ENCODE data around the gene KCNIP1.

KCNIP1 gene

DNA sequence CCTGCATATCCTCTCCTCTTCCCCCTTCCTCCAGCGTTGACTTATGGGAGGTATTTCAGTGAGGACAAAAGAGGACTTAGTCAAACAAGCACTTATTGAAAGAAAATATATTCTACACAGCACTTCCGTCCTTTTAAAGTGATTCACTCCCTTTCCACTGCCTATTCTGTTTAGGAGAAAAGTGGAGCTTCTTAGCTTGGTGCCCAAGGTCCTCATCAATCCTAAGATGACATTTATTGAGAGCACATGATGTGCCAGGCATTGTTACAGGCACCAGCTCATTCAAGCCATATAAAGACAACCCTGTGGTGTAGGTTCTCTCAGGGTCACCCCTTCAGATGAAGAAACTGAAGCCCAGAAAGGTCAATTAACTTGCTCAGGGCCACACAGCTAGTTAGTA lies 95.9 kb downstream of the KCNIP1 start:
- Histone ChIP-seq H3K4me3 (ENCODE audit: low read length in 2 of 2) (no peak overlapping the region), H3K4ac (ENCODE audit: low read length) (no peak overlapping the region), H4K8ac (ENCODE audit: low read depth, low read length) (no peak overlapping the region), H2BK5ac (ENCODE audit: low read length) (no peak overlapping the region), H3K36me3 (replicated peaks in 1 of 2; ENCODE audit: control insufficient read depth in 2 of 2, insufficient read depth in 2 of 2, low read length in 2 of 2) (no peaks in the 10 kb centered on the region), H3K23ac (ENCODE audit: low read depth, low read length, poor library complexity) (no peak overlapping the region), H2AK5ac (ENCODE audit: low read depth, low read length) (no peak overlapping the region), H3K9ac (ENCODE audit: low read depth, low read length, poor library complexity) (no peak overlapping the region), H3K4me1 (ENCODE audit: control insufficient read depth in 2 of 2, insufficient read depth in 1 of 2, low read depth in 1 of 2, low read length in 2 of 2) (peaks cover 0 to 15% of the 10 kb centered on the region in 2 donors), H2BK15ac (ENCODE audit: low read length) (no peak overlapping the region), H3K9me3 (replicated peaks in 1 of 2; ENCODE audit: control insufficient read depth in 2 of 2, insufficient read depth in 1 of 2, low read depth in 1 of 2, low read length in 2 of 2) (no peaks in the 10 kb centered on the region), H4K91ac (ENCODE audit: low read depth, low read length, poor library complexity) (no peak overlapping the region), H3K27ac (replicated peaks; ENCODE audit: low read length) (no peak overlapping the region), H3K27me3 (ENCODE audit: control insufficient read depth in 3 of 3, insufficient read depth in 3 of 3, low read depth in 1 of 3, low read length in 3 of 3) (no peaks in the 10 kb centered on the region), H3K14ac (ENCODE audit: low read length) (no peak overlapping the region), H3K18ac (ENCODE audit: low read length) (no peak overlapping the region), H2AFZ (ENCODE audit: low read length) (no peak overlapping the region), H2BK120ac (ENCODE audit: low read depth, low read length) (no peak overlapping the region), H3K79me1 (ENCODE audit: low read depth, low read length) (no peaks in the 10 kb centered on the region), H3K4me2 (ENCODE audit: insufficient read depth, low read length, poor library complexity, severe bottlenecking) (no peak overlapping the region), H2BK12ac (ENCODE audit: low read length) (no peak overlapping the region)
- no peak for DNase-seq (ENCODE audit: low spot score)
- no CpG with 5 or more reads among the region's 2 CpGs for WGBS, 2 donors (ENCODE audit: extremely low coverage in 2 of 2, insufficient read length in 2 of 2, insufficient replicate concordance in 1 of 2)

GRCh38 chr5:170601619-170602018 lies 97.8 kb downstream of the KCNIP1 start:
- Histone ChIP-seq H3K9ac (ENCODE audit: low read depth, low read length, poor library complexity) (no peak overlapping the region), H2BK15ac (ENCODE audit: low read length) (no peak overlapping the region), H3K36me3 (replicated peaks in 1 of 2; ENCODE audit: control insufficient read depth in 2 of 2, insufficient read depth in 2 of 2, low read length in 2 of 2) (no peaks in the 10 kb centered on the region), H2BK5ac (ENCODE audit: low read length) (no peak overlapping the region), H3K4ac (ENCODE audit: low read length) (no peak overlapping the region), H2BK12ac (ENCODE audit: low read length) (no peak overlapping the region), H3K23ac (ENCODE audit: low read depth, low read length, poor library complexity) (no peak overlapping the region), H2BK120ac (ENCODE audit: low read depth, low read length) (no peak overlapping the region), H3K27ac (replicated peaks; ENCODE audit: low read length) (no peak overlapping the region), H3K79me1 (ENCODE audit: low read depth, low read length) (no peaks in the 10 kb centered on the region), H3K27me3 (ENCODE audit: control insufficient read depth in 3 of 3, insufficient read depth in 3 of 3, low read depth in 1 of 3, low read length in 3 of 3) (no peaks in the 10 kb centered on the region), H3K4me3 (ENCODE audit: low read length in 2 of 2) (no peak overlapping the region), H3K14ac (ENCODE audit: low read length) (no peak overlapping the region), H4K8ac (ENCODE audit: low read depth, low read length) (no peak overlapping the region), H2AFZ (ENCODE audit: low read length) (no peak overlapping the region), H3K4me1 (ENCODE audit: control insufficient read depth in 2 of 2, insufficient read depth in 1 of 2, low read depth in 1 of 2, low read length in 2 of 2) (peaks cover 0 to 15% of the 10 kb centered on the region in 2 donors), H3K9me3 (replicated peaks in 1 of 2; ENCODE audit: control insufficient read depth in 2 of 2, insufficient read depth in 1 of 2, low read depth in 1 of 2, low read length in 2 of 2) (no peaks in the 10 kb centered on the region), H4K91ac (ENCODE audit: low read depth, low read length, poor library complexity) (no peak overlapping the region), H3K4me2 (ENCODE audit: insufficient read depth, low read length, poor library complexity, severe bottlenecking) (no peak overlapping the region), H3K18ac (ENCODE audit: low read length) (peak overlapping the region; percentile 55), H2AK5ac (ENCODE audit: low read depth, low read length) (no peak overlapping the region)
- WGBS, 2 donors (ENCODE audit: extremely low coverage in 2 of 2, insufficient read length in 2 of 2, insufficient replicate concordance in 1 of 2), result no CpG with 5 or more reads among the region's 11 CpGs
- DNase-seq (ENCODE audit: low spot score), result no peak

GRCh38 chr5:170603109-170603508 lies 99.3 kb downstream of the KCNIP1 start:
- Histone ChIP-seq H2BK120ac (ENCODE audit: low read depth, low read length) (no peak overlapping the region), H3K27ac (replicated peaks; ENCODE audit: low read length) (no peak overlapping the region), H3K9ac (ENCODE audit: low read depth, low read length, poor library complexity) (no peak overlapping the region), H3K18ac (ENCODE audit: low read length) (no peak overlapping the region), H2BK12ac (ENCODE audit: low read length) (no peak overlapping the region), H2AK5ac (ENCODE audit: low read depth, low read length) (no peak overlapping the region), H2BK15ac (ENCODE audit: low read length) (no peak overlapping the region), H3K4ac (ENCODE audit: low read length) (no peak overlapping the region), H3K23ac (ENCODE audit: low read depth, low read length, poor library complexity) (no peak overlapping the region), H3K14ac (ENCODE audit: low read length) (no peak overlapping the region), H3K79me1 (ENCODE audit: low read depth, low read length) (no peaks in the 10 kb centered on the region), H4K8ac (ENCODE audit: low read depth, low read length) (no peak overlapping the region), H4K91ac (ENCODE audit: low read depth, low read length, poor library complexity) (no peak overlapping the region), H3K27me3 (ENCODE audit: control insufficient read depth in 3 of 3, insufficient read depth in 3 of 3, low read depth in 1 of 3, low read length in 3 of 3) (no peaks in the 10 kb centered on the region), H3K36me3 (replicated peaks in 1 of 2; ENCODE audit: control insufficient read depth in 2 of 2, insufficient read depth in 2 of 2, low read length in 2 of 2) (no peaks in the 10 kb centered on the region), H2BK5ac (ENCODE audit: low read length) (no peak overlapping the region), H3K4me3 (ENCODE audit: low read length in 2 of 2) (no peak overlapping the region), H2AFZ (ENCODE audit: low read length) (no peak overlapping the region), H3K4me1 (ENCODE audit: control insufficient read depth in 2 of 2, insufficient read depth in 1 of 2, low read depth in 1 of 2, low read length in 2 of 2) (peaks cover 0 to 8% of the 10 kb centered on the region in 2 donors), H3K4me2 (ENCODE audit: insufficient read depth, low read length, poor library complexity, severe bottlenecking) (no peak overlapping the region), H3K9me3 (replicated peaks in 1 of 2; ENCODE audit: control insufficient read depth in 2 of 2, insufficient read depth in 1 of 2, low read depth in 1 of 2, low read length in 2 of 2) (no peaks in the 10 kb centered on the region)
- DNase-seq (ENCODE audit: low spot score), result no peak
- no CpG with 5 or more reads among the region's 10 CpGs for WGBS, 2 donors (ENCODE audit: extremely low coverage in 2 of 2, insufficient read length in 2 of 2, insufficient replicate concordance in 1 of 2)

DNA sequence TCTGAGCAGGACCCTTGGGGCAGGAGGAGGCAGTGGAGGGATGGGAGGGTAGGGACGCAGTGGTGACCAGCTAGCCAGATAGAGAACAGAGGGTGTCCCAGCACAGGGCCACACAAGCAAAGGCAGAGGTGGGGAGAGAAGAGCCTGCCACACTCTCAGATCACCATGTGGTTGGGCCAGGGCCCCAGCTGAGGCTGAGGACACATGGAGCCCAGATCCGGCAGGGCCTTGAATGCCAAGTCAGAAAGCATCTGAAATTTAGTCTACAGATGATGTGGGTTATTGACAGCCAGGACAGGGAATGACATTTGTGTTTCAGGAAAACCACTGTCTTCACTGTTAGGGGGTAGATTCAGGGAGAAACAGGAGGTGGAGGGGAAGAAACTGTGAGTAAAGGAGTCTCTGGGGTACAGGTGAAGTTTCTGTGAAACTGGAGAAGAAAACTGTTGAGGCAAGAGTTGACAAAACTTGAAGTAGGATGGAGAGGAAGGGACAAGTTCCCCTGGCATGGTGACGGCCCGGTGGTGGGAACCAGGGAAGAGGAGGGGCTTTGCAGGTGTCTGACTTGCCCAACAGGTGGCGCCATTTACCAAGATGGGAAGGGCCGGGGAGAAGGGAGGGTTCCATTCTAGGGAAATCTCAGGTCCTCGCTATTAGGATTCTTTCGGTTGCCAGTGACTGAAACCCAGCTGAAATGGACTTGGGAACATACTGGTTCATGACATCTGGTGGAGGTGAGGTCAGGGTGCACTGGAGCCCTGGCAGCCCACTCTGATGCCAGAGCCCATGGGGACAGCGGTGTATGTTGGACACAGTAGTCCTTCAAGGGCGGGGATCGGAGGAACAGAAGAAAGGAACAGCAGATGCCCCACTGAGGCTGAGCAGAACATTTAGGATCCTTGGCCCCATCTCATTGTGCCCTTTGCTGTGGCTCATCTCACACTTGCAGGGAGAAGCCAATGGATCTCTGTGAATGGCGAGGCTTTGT lies 100.1 kb downstream of the KCNIP1 start:
- H3K4me2 ChIP-seq (ENCODE audit: insufficient read depth, low read length, poor library complexity, severe bottlenecking), result no peak overlapping the region
- H3K18ac ChIP-seq (ENCODE audit: low read length), result peak overlapping the region; percentile 50
- H2AFZ ChIP-seq (ENCODE audit: low read length), result no peak overlapping the region
- no peaks in the 10 kb centered on the region for H3K79me1 ChIP-seq (ENCODE audit: low read depth, low read length)
- H3K4me3 ChIP-seq (ENCODE audit: low read length in 2 of 2), result no peak overlapping the region
- no peaks in the 10 kb centered on the region for H3K36me3 ChIP-seq (replicated peaks in 1 of 2; ENCODE audit: control insufficient read depth in 2 of 2, insufficient read depth in 2 of 2, low read length in 2 of 2)
- H2AK5ac ChIP-seq (ENCODE audit: low read depth, low read length), result no peak overlapping the region
- H3K14ac ChIP-seq (ENCODE audit: low read length), result no peak overlapping the region
- no peak overlapping the region for H4K8ac ChIP-seq (ENCODE audit: low read depth, low read length)
- H3K27me3 ChIP-seq (ENCODE audit: control insufficient read depth in 3 of 3, insufficient read depth in 3 of 3, low read depth in 1 of 3, low read length in 3 of 3), result no peaks in the 10 kb centered on the region
- no peak overlapping the region for H3K4ac ChIP-seq (ENCODE audit: low read length)
- H3K27ac ChIP-seq (replicated peaks; ENCODE audit: low read length), result no peak overlapping the region
- no peak overlapping the region for H3K9ac ChIP-seq (ENCODE audit: low read depth, low read length, poor library complexity)
- no peak overlapping the region for H4K91ac ChIP-seq (ENCODE audit: low read depth, low read length, poor library complexity)
- peak; percentile 70 for DNase-seq (ENCODE audit: low spot score)
- no peak overlapping the region for H2BK15ac ChIP-seq (ENCODE audit: low read length)
- H2BK5ac ChIP-seq (ENCODE audit: low read length), result no peak overlapping the region
- no peak overlapping the region for H2BK12ac ChIP-seq (ENCODE audit: low read length)
- no CpG with 5 or more reads among the region's 12 CpGs for WGBS, 2 donors (ENCODE audit: extremely low coverage in 2 of 2, insufficient read length in 2 of 2, insufficient replicate concordance in 1 of 2)
- H3K9me3 ChIP-seq (replicated peaks in 1 of 2; ENCODE audit: control insufficient read depth in 2 of 2, insufficient read depth in 1 of 2, low read depth in 1 of 2, low read length in 2 of 2), result no peaks in the 10 kb centered on the region
- H3K4me1 ChIP-seq (ENCODE audit: control insufficient read depth in 2 of 2, insufficient read depth in 1 of 2, low read depth in 1 of 2, low read length in 2 of 2), result peaks cover 0 to 8% of the 10 kb centered on the region in 2 donors
- H2BK120ac ChIP-seq (ENCODE audit: low read depth, low read length), result no peak overlapping the region
- H3K23ac ChIP-seq (ENCODE audit: low read depth, low read length, poor library complexity), result no peak overlapping the region

Measured in neuronal stem cell (in vitro differentiated cells).